Astrocyte of the cerebellum (primary cell): Measurements from ENCODE around the gene ULBP2.

Experiments used
- DNase-seq: peaks from one replicate; pipeline ENCODE4 v3.0.0-alpha.2; 2011; ENCODE audit warnings: low read depth
- H3K4me3 ChIP-seq: 2 replicates; pipeline ENCODE4 v1.5.1; 2011; ENCODE audit warnings: mild to moderate bottlenecking, low read depth, low read length, moderate library complexity
- CTCF ChIP-seq: IDR thresholded peaks from 2 replicates; pipeline ENCODE4 v1.5.1; 2012; ENCODE audit warnings: low read length, low read depth, moderate library complexity, mild to moderate bottlenecking; ENCODE audit errors: missing control alignments
- in situ Hi-C: cut with HindIII; loops from 2 replicates; pipeline ENCODE4 v1.10.0; 2017; ENCODE audit warnings: low sequenced_read_pairs

The ULBP2 gene

GRCh38 chr6:149977221-149977620, 35.4 kb downstream of the ULBP2 start:
- no peak for TF ChIP-seq CTCF
- DNase-seq: no peak
- H3K4me3 ChIP-seq: no peak overlapping the region
- in situ Hi-C loops: no loop called here

GRCh38 chr6:149978610-149979009, 36.8 kb downstream of the ULBP2 start:
- no peak for TF ChIP-seq CTCF
- DNase-seq: no peak
- H3K4me3 ChIP-seq: no peak overlapping the region
- in situ Hi-C loops: no loop called here

GRCh38 chr6:149979293-149979692, 37.5 kb downstream of the ULBP2 start:
- H3K4me3 ChIP-seq: no peak overlapping the region
- no peak for TF ChIP-seq CTCF
- no peak for DNase-seq
- in situ Hi-C loops: no loop called here

GRCh38 chr6:149983145-149983544, 41.3 kb downstream of the ULBP2 start:
- no peak overlapping the region for H3K4me3 ChIP-seq
- in situ Hi-C loops: no loop called here
- no peak for TF ChIP-seq CTCF
- no peak for DNase-seq

DNA sequence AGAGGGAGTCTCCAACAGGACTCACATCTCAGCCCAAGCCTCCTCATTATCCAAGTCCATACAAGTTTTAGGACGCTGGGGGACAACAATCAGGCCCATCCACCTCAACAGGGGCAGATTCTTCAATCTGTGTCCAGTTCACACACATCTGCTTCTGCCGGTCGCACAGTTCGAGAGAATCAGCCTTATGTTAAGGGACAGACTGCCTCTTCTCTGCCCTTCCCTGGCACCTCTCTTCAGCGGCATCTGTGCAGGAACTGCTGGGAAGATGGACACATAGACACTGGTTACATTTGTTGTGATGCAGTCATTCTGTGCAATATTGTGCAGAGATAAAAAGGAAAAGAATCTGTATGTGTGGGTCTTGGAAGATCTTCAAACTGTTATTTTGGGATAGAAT, 43.0 kb downstream of the ULBP2 start:
- in situ Hi-C loops: no loop called here
- DNase-seq: no peak
- H3K4me3 ChIP-seq: no peak overlapping the region
- TF ChIP-seq CTCF: no peak

GRCh38 chr6:149985481-149985937, 43.7 kb downstream of the ULBP2 start:
- TF ChIP-seq CTCF: no peak
- in situ Hi-C loops: no loop called here
- H3K4me3 ChIP-seq: no peak overlapping the region
- DNase-seq: no peak

- no peak for TF ChIP-seq CTCF
- in situ Hi-C loops: no loop called here
Observed at GRCh38 chr6:149987602-149988107, 45.8 kb downstream of the ULBP2 start.

More at GRCh38 chr6:149987602-149988107, 45.8 kb downstream of the ULBP2 start:
- no peak for DNase-seq
- H3K4me3 ChIP-seq: no peak overlapping the region
